CMK (cell line): ENCODE data around the gene NUP210.
A peak's percentile ranks its signal among the peaks of the same experiment; 100 is the strongest.

Experiments used
- DNase-seq: peaks from one replicate; pipeline ENCODE4 v3.0.0-alpha.2; 2010; ENCODE audit warnings: low read depth

NUP210 gene

GRCh38 chr3:13348100-13348499 is 72.0 kb downstream of the NUP210 start:
- no peak for DNase-seq

- no peak for DNase-seq
Measured at GRCh38 chr3:13347390-13347950, 72.7 kb downstream of the NUP210 start.

- peak; percentile 35 for DNase-seq
Measured at GRCh38 chr3:13346481-13347389, 73.4 kb downstream of the NUP210 start.

- no peak for DNase-seq
Measured at GRCh38 chr3:13345772-13346171, 74.3 kb downstream of the NUP210 start.

GRCh38 chr3:13345284-13345683 is 74.8 kb downstream of the NUP210 start:
- DNase-seq: no peak

GRCh38 chr3:13344663-13345062 is 75.5 kb downstream of the NUP210 start:
- DNase-seq: no peak

GRCh38 chr3:13343601-13344000 is 76.5 kb downstream of the NUP210 start:
- DNase-seq: no peak

- DNase-seq: no peak
Measured at GRCh38 chr3:13341229-13341905, 78.8 kb downstream of the NUP210 start.

- no peak for DNase-seq
Measured at GRCh38 chr3:13339833-13340232, 80.3 kb downstream of the NUP210 start.

GRCh38 chr3:13338996-13339395 is 81.1 kb downstream of the NUP210 start:
- no peak for DNase-seq

GRCh38 chr3:13338231-13338630 is 81.9 kb downstream of the NUP210 start:
- no peak for DNase-seq

- DNase-seq: no peak
Measured at GRCh38 chr3:13336592-13336991, 83.5 kb downstream of the NUP210 start.

GRCh38 chr3:13335503-13335902 is 84.6 kb downstream of the NUP210 start:
- no peak for DNase-seq

GRCh38 chr3:13335059-13335458 is 85.1 kb downstream of the NUP210 start:
- DNase-seq: no peak

GRCh38 chr3:13333236-13333897 is 86.8 kb downstream of the NUP210 start:
- no peak for DNase-seq

- no peak for DNase-seq
Measured at GRCh38 chr3:13332740-13333139, 87.4 kb downstream of the NUP210 start.

GRCh38 chr3:13332158-13332557 is 88.0 kb downstream of the NUP210 start:
- DNase-seq: no peak

GRCh38 chr3:13329746-13330145 is 90.4 kb downstream of the NUP210 start:
- no peak for DNase-seq

GRCh38 chr3:13325892-13326443 is 94.2 kb downstream of the NUP210 start:
- DNase-seq: no peak

GRCh38 chr3:13324835-13325501 is 95.2 kb downstream of the NUP210 start:
- no peak for DNase-seq

GRCh38 chr3:13323822-13324221 is 96.3 kb downstream of the NUP210 start:
- DNase-seq: no peak

- DNase-seq: no peak
Measured at GRCh38 chr3:13322324-13322723, 97.8 kb downstream of the NUP210 start.
